Mononuclear cell (primary cell): Measurements from ENCODE around the gene STK32B. TPM values are rescaled to one million over a fixed set of nuclear protein-coding genes. Genes with fewer than 3 reads are reported as not detected.
"Not testable (repeated sequence)": the region's sequence is repeated elsewhere in the genome, so short reads cannot be mapped to it uniquely, and the experiment has no call there.

Experiments
- H3K27me3 ChIP-seq: 2 replicates; pipeline ENCODE4 v1.6.0; 2011; ENCODE audit warnings: low read length, control low read depth; ENCODE audit not compliant: insufficient read depth
- H3K4me1 ChIP-seq: 2 replicates; pipeline ENCODE4 v1.5.1; 2011; ENCODE audit warnings: mild to moderate bottlenecking, low read length, control low read depth; ENCODE audit not compliant: insufficient read depth
- H3K4me3 ChIP-seq: 2 replicates; pipeline ENCODE4 v1.5.1; 2011; ENCODE audit warnings: mild to moderate bottlenecking, low read length, moderate library complexity
- H3K9me3 ChIP-seq: 2 replicates; pipeline ENCODE4 v1.5.1; 2011; ENCODE audit warnings: low read depth, mild to moderate bottlenecking, control low read depth, low read length
- total RNA-seq: library from RNA; depleted of rRNA; stranded (reverse); fragments of >200 nt; gene quantifications from one replicate; pipeline ENCODE4 v1.2.3, GENCODE V29; 2012

The STK32B gene
- total RNA-seq, 1 donor, result 0.63 TPM

GRCh38 chr4:5164221-5164912 lies 113.1 kb downstream of the STK32B start:
- Histone ChIP-seq H3K9me3 (no peaks in the 10 kb centered on the region), H3K4me1 (no peaks in the 10 kb centered on the region), H3K27me3 (no peaks in the 10 kb centered on the region), H3K4me3 (no peak overlapping the region)

- no peaks in the 10 kb centered on the region for H3K4me1 ChIP-seq
- H3K9me3 ChIP-seq, result no peaks in the 10 kb centered on the region
- no peak overlapping the region for H3K4me3 ChIP-seq
- no peaks in the 10 kb centered on the region for H3K27me3 ChIP-seq
Measured at GRCh38 chr4:5165420-5166369, 114.4 kb downstream of the STK32B start.

- Histone ChIP-seq H3K27me3 (no peaks in the 10 kb centered on the region), H3K4me1 (no peaks in the 10 kb centered on the region), H3K4me3 (no peak overlapping the region), H3K9me3 (no peaks in the 10 kb centered on the region)
Measured at GRCh38 chr4:5166377-5166776, 115.1 kb downstream of the STK32B start.

- H3K4me3 ChIP-seq, result no peak overlapping the region
- no peaks in the 10 kb centered on the region for H3K4me1 ChIP-seq
- H3K27me3 ChIP-seq, result no peaks in the 10 kb centered on the region
- no peaks in the 10 kb centered on the region for H3K9me3 ChIP-seq
Measured at GRCh38 chr4:5168891-5169290, 117.6 kb downstream of the STK32B start.

- not testable (repeated sequence) for H3K9me3 ChIP-seq, H3K27me3 ChIP-seq, H3K4me3 ChIP-seq, H3K4me1 ChIP-seq
Measured at GRCh38 chr4:5175836-5176235, 124.6 kb downstream of the STK32B start.

- H3K27me3 ChIP-seq, result no peaks in the 10 kb centered on the region
- no peak overlapping the region for H3K4me3 ChIP-seq
- H3K4me1 ChIP-seq, result no peaks in the 10 kb centered on the region
- no peaks in the 10 kb centered on the region for H3K9me3 ChIP-seq
Measured at GRCh38 chr4:5184606-5185005, 133.3 kb downstream of the STK32B start.

GRCh38 chr4:5185551-5185950 lies 134.3 kb downstream of the STK32B start:
- Histone ChIP-seq H3K9me3 (no peaks in the 10 kb centered on the region), H3K4me3 (no peak overlapping the region), H3K27me3 (no peaks in the 10 kb centered on the region), H3K4me1 (no peaks in the 10 kb centered on the region)

- Histone ChIP-seq H3K27me3 (no peaks in the 10 kb centered on the region), H3K9me3 (no peaks in the 10 kb centered on the region), H3K4me3 (no peak overlapping the region), H3K4me1 (no peaks in the 10 kb centered on the region)
Measured at GRCh38 chr4:5186271-5187064, 135.2 kb downstream of the STK32B start.

- no peaks in the 10 kb centered on the region for H3K4me1 ChIP-seq
- H3K27me3 ChIP-seq, result no peaks in the 10 kb centered on the region
- no peak overlapping the region for H3K4me3 ChIP-seq
- no peaks in the 10 kb centered on the region for H3K9me3 ChIP-seq
Measured at GRCh38 chr4:5188130-5188529, 136.8 kb downstream of the STK32B start.

GRCh38 chr4:5191831-5192230 lies 140.6 kb downstream of the STK32B start:
- Histone ChIP-seq H3K9me3 (no peaks in the 10 kb centered on the region), H3K4me3 (no peak overlapping the region), H3K27me3 (no peaks in the 10 kb centered on the region), H3K4me1 (no peaks in the 10 kb centered on the region)

- Histone ChIP-seq H3K27me3 (no peaks in the 10 kb centered on the region), H3K4me3 (no peak overlapping the region), H3K9me3 (no peaks in the 10 kb centered on the region), H3K4me1 (no peaks in the 10 kb centered on the region)
Measured at GRCh38 chr4:5192271-5192670, 141.0 kb downstream of the STK32B start.

- Histone ChIP-seq H3K9me3 (no peaks in the 10 kb centered on the region), H3K4me1 (no peaks in the 10 kb centered on the region), H3K27me3 (no peaks in the 10 kb centered on the region), H3K4me3 (no peak overlapping the region)
Measured at GRCh38 chr4:5192678-5193077, 141.4 kb downstream of the STK32B start.

GRCh38 chr4:5198656-5199541 lies 147.6 kb downstream of the STK32B start:
- Histone ChIP-seq H3K4me3 (no peak overlapping the region), H3K9me3 (no peaks in the 10 kb centered on the region), H3K4me1 (no peaks in the 10 kb centered on the region), H3K27me3 (no peaks in the 10 kb centered on the region)

- no peaks in the 10 kb centered on the region for H3K27me3 ChIP-seq
- H3K4me3 ChIP-seq, result no peak overlapping the region
- H3K9me3 ChIP-seq, result no peaks in the 10 kb centered on the region
- no peaks in the 10 kb centered on the region for H3K4me1 ChIP-seq
Measured at GRCh38 chr4:5199912-5200311, 148.6 kb downstream of the STK32B start.
